Stimulated activated CD8-positive, alpha-beta memory T cell treated with anti-CD3 and anti-CD28 coated beads, Interleukin-12 subunit alpha, Interleukin-12 subunit beta, amount 100 ng/mL, for 24 hours (primary cell): ENCODE data around the gene AFAP1.

Experiments
- DNase-seq: peaks from one replicate; pipeline ENCODE4 v3.0.0-alpha.2; 2020; ENCODE audit errors: extremely low read depth

Gene AFAP1

GRCh38 chr4:7755561-7755960 lies 184.1 kb downstream of the AFAP1 start:
- DNase-seq, result no peak

- DNase-seq, result no peak
Observed at GRCh38 chr4:7754565-7755262, 184.9 kb downstream of the AFAP1 start.

- no peak for DNase-seq
Observed at GRCh38 chr4:7753931-7754465, 185.7 kb downstream of the AFAP1 start.

- DNase-seq, result no peak
Observed at GRCh38 chr4:7753271-7753670, 186.4 kb downstream of the AFAP1 start.

- DNase-seq, result no peak
Observed at GRCh38 chr4:7752649-7753048, 187.0 kb downstream of the AFAP1 start.

- no peak for DNase-seq
Observed at GRCh38 chr4:7750972-7751371, 188.7 kb downstream of the AFAP1 start.

- DNase-seq, result no peak
Observed at GRCh38 chr4:7750523-7750922, 189.1 kb downstream of the AFAP1 start.

GRCh38 chr4:7747566-7747965 lies 192.1 kb downstream of the AFAP1 start:
- no peak for DNase-seq

GRCh38 chr4:7747062-7747385 lies 192.6 kb downstream of the AFAP1 start:
- DNase-seq, result no peak

- no peak for DNase-seq
Observed at GRCh38 chr4:7746351-7747061, 193.2 kb downstream of the AFAP1 start.

GRCh38 chr4:7745301-7745885 lies 194.3 kb downstream of the AFAP1 start:
- no peak for DNase-seq

GRCh38 chr4:7744142-7744804 lies 195.4 kb downstream of the AFAP1 start:
- DNase-seq, result no peak

- DNase-seq, result no peak
Observed at GRCh38 chr4:7742807-7743280, 196.8 kb downstream of the AFAP1 start.

- DNase-seq, result no peak
Observed at GRCh38 chr4:7741946-7742806, 197.5 kb downstream of the AFAP1 start.

GRCh38 chr4:7740866-7741525 lies 198.7 kb downstream of the AFAP1 start:
- DNase-seq, result no peak

- DNase-seq, result no peak
Observed at GRCh38 chr4:7739918-7740865, 199.5 kb downstream of the AFAP1 start.

GRCh38 chr4:7739077-7739917 lies 200.4 kb downstream of the AFAP1 start:
- no peak for DNase-seq

GRCh38 chr4:7738458-7739076 lies 201.1 kb downstream of the AFAP1 start:
- no peak for DNase-seq
